Esophagus squamous epithelium (tissue), 4 donors: ENCODE data around the gene SSH2.

Experiments used
- CTCF ChIP-seq, 6 experiments: fragments of 450-650 bp in 4 of 6; fragments of 200-600 bp in 2 of 6; sonication (generic) in 2 of 6; IDR thresholded peaks; one replicate each; pipeline ENCODE4 v1.5.1; 2016 to 2019; ENCODE audit warnings: antibody characterized with exemption in 6 of 6, mild to moderate bottlenecking in 4 of 6, moderate library complexity in 4 of 6
- POLR2A ChIP-seq, 4 donors: fragments of 450-650 bp; IDR thresholded peaks; one replicate each; pipeline ENCODE4 v1.6.1; 2017; ENCODE audit warnings: antibody characterized with exemption in 4 of 4, mild to moderate bottlenecking in 4 of 4, moderate library complexity in 3 of 4

GRCh38 chr17:29588562-29589411 is 341.2 kb downstream of the SSH2 start:
- TF ChIP-seq CTCF (IDR thresholded peaks at IDR 0.05) (peak in 1 of 6 experiments; percentile 27), POLR2A (IDR thresholded peaks at IDR 0.05) (no peak)
